ENCODE measurements around the gene ZBTB25.

- TF ChIP-seq CTCF (IDR thresholded peaks at IDR 0.05; ENCODE audit: insufficient read depth, low read length, poor library complexity, severe bottlenecking) (no peak), EZH2phosphoT487 (conservative IDR thresholded peaks at IDR 0.05; ENCODE audit: low read length) (no peak)
Measured at GRCh38 chr14:64536488-64537245, 33.0 kb upstream of the ZBTB25 start.
